GM13976 (cell line): Measurements from ENCODE around the gene POU6F2.

Experiments used
- DNase-seq: peaks from one replicate; pipeline ENCODE4 v3.0.0; 2012; ENCODE audit warnings: low spot score
- CTCF ChIP-seq: IDR thresholded peaks from 2 replicates; pipeline ENCODE4 v1.5.1; 2012; ENCODE audit warnings: borderline replicate concordance, mild to moderate bottlenecking; ENCODE audit not compliant: insufficient read depth; ENCODE audit errors: extremely low read depth, missing control alignments, control extremely low read depth
- in situ Hi-C: fragments of 300-500 bp; cut with MboI; formaldehyde crosslinking; loops from one replicate; pipeline ENCODE4 v1.12.0; 2022; ENCODE audit warnings: low sequenced_read_pairs, mixed read lengths, inconsistent platforms; ENCODE audit not compliant: unreplicated experiment

Gene POU6F2

GRCh38 chr7:39465055-39465929 lies 487.6 kb downstream of the POU6F2 start:
- in situ Hi-C loops: loop anchor here (25.0 kb wide), 2 partner anchors 528 to 678 kb away; no protein-coding TSS in a partner anchor
- TF ChIP-seq CTCF: peak; percentile 55
- peak; percentile 67 for DNase-seq

DNA sequence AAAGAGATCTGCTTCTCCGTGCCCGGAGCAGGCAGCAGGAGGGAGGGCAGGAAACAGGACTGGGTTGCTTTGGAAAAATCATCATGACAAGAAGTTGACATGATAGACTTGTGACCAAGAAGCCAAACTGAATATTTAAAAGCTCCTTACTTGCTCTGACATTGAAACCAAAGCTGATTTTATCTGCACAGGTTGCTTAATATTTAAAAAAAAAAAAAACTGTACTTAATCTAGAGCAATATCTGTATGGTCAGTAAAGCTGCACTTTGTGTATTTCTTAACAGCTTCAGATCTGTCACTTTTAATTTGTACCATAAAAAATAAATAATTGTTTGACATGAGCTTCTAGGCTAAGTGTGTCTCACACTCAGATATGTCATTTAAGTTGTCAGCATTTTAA lies 490.6 kb downstream of the POU6F2 start:
- no peak for TF ChIP-seq CTCF
- DNase-seq: no peak
- in situ Hi-C loops: loop anchor here (25.0 kb wide), 2 partner anchors 531 to 681 kb away; no protein-coding TSS in a partner anchor

DNA sequence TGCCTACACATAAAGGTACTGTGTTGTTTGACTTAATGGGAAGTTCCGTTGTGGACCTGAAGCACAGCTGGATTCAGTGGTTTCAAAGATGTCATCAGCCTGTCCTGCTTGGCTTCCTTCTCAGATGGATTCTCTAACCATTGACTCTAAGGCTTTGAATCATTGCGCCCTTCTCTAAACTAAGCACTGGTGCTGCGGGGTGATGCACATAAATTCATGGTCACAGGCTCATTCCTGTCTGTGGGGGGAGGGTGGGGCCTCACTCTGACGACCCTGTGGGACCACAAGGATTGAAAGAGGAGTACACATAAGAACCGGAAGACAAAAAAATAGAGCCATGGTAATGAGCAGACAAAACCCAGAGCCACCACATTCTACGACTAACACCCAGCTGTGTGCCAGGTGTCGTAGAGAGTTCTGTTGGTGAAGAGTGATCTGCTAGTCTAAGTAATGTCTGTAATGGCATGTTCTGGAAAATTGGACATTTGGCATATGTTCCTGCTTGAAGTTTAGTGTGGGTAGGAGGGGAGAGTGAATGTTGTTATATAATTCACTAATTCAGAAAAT lies 491.2 kb downstream of the POU6F2 start:
- in situ Hi-C loops: loop anchor here (25.0 kb wide), 2 partner anchors 532 to 682 kb away; no protein-coding TSS in a partner anchor
- no peak for DNase-seq
- TF ChIP-seq CTCF: no peak

DNA sequence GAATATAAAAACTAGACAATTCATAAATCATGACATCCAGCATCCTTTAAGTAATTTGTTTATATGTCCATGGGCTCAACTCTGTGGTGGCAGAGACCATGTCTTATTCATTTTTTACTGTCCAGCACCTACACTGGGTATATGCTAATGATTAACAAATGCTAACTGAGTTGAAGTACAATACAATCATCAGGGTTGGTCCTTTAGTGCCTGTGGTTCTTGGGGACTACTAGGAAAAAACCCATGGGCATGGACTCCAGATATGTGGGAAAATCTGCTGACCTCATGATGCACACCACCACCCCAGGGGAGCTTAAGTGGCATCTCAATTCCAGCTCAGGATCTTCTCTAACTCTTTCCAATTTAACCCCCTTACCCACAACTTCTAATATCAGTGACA lies 503.2 kb downstream of the POU6F2 start:
- no peak for DNase-seq
- no peak for TF ChIP-seq CTCF
- in situ Hi-C loops: no loop called here

DNA sequence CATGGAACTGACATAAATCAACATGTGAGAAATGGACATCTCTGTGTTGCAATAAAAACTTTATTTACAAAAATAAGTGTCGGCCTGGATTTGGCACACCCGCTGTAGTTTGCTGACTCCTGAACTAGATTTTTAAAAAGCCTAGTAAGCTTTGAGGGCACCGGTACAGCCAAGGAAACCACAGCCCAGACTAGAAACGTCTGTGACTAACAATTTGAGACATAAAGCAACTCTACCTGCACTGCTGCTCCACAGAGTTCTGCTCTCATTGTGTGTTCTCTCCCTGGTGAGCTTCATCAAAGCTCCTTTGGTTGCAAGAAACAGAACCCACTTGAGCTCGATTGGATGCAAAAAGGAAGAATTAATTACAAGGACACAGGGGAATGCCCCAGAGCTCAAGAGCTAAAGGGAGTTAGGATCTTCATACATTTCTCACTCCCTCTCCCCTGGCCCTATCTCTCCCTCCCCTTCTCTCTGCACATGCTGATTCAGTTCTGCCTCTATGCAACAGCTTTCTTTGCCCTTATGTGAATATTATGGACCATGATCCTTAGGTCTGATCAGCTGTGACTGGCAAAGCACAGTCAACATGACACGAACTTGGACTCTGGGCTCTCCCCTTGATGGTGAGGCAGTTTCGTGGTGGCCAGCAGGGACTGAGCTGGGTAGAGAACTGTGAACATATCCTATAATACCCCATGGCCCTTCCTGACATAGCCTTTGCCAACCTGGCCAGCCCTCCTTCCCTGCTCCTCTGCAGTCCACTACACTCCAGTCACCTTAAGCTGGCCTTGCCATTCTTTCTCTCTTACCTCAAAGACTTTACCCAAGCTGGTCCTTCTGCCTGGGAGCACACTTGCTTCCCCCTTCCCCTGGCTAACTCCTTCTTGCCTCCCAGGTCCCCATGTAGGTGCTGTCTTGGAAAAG lies 511.0 kb downstream of the POU6F2 start:
- in situ Hi-C loops: no loop called here
- DNase-seq: no peak
- no peak for TF ChIP-seq CTCF

GRCh38 chr7:39490296-39490695 lies 512.6 kb downstream of the POU6F2 start:
- in situ Hi-C loops: no loop called here
- no peak for DNase-seq
- no peak for TF ChIP-seq CTCF
